Kidney epithelial cell (primary cell): Measurements from ENCODE around the gene SLC2A2. TPM values are rescaled to one million over a fixed set of nuclear protein-coding genes. Genes with fewer than 3 reads are reported as not detected.

Experiments
- DNase-seq: peaks from one replicate; pipeline ENCODE4 v3.0.0-alpha.2; 2010; ENCODE audit warnings: low read depth
- H3K27me3 ChIP-seq: 2 replicates; pipeline ENCODE4 v1.6.0; 2011; ENCODE audit warnings: low read length; ENCODE audit not compliant: control insufficient read depth, insufficient read depth
- H3K36me3 ChIP-seq: 2 replicates; pipeline ENCODE4 v1.5.1; 2011; ENCODE audit warnings: low read length; ENCODE audit not compliant: control insufficient read depth, insufficient read depth
- H3K4me3 ChIP-seq: 2 replicates; pipeline ENCODE4 v1.5.1; 2011; ENCODE audit warnings: low read depth, mild to moderate bottlenecking, control low read depth, low read length
- CTCF ChIP-seq: IDR thresholded peaks from 2 replicates; pipeline ENCODE4 v1.5.1; 2011; ENCODE audit warnings: mild to moderate bottlenecking, moderate library complexity, low read length, control low read depth, inconsistent platforms; ENCODE audit not compliant: insufficient read depth, poor library complexity, severe bottlenecking
- total RNA-seq: library from RNA; depleted of rRNA; stranded (reverse); fragments of >200 nt; gene quantifications from 2 replicates; pipeline ENCODE4 v1.2.3, GENCODE V29; 2015

The SLC2A2 gene
- total RNA-seq, 1 donor from 2014 or later: not detected

GRCh38 chr3:171061749-171062148 lies 35.2 kb upstream of the SLC2A2 start:
- no peak for TF ChIP-seq CTCF
- H3K27me3 ChIP-seq: no peaks in the 10 kb centered on the region
- no peaks in the 10 kb centered on the region for H3K36me3 ChIP-seq
- DNase-seq: no peak
- no peak overlapping the region for H3K4me3 ChIP-seq

GRCh38 chr3:171059978-171060377 lies 33.5 kb upstream of the SLC2A2 start:
- no peak overlapping the region for H3K4me3 ChIP-seq
- no peaks in the 10 kb centered on the region for H3K27me3 ChIP-seq
- TF ChIP-seq CTCF: no peak
- no peak for DNase-seq
- H3K36me3 ChIP-seq: no peaks in the 10 kb centered on the region

DNA sequence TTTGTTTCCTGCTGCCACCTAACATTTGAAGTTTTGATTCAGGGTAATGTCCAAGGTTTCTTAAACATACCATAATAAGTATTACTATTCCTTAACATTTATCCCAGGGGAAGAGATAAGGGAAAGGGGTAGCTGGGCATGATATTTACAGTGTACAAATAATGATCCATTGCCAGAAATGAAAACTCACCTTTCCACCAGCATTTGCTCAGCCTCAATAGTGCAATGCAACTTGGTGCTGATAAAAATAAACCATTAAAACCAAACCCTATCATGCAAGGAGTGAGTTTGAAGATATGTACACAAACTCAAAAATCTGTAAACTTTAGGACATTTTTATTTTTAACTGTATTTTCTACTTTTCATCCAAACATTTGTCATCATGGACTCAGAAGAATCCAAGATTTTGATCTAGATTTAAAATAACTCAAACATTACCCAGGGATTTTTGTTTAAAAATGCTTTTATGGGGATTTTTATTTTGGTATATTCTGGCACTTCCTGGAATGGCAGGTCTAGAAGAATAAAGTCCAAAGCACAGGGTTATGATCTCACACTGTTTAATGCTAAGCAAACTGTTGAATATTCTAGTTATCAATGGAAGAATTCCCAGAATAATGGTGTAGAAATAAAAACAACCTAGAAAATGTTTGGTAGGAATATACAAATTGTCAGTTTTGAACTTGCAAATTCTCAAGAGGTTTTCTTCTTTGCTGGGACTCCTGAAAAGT lies 32.5 kb upstream of the SLC2A2 start:
- no peaks in the 10 kb centered on the region for H3K27me3 ChIP-seq
- H3K36me3 ChIP-seq: no peaks in the 10 kb centered on the region
- DNase-seq: no peak
- TF ChIP-seq CTCF: no peak
- H3K4me3 ChIP-seq: no peak overlapping the region

- Histone ChIP-seq H3K36me3 (no peaks in the 10 kb centered on the region), H3K4me3 (no peak overlapping the region), H3K27me3 (no peaks in the 10 kb centered on the region)
- TF ChIP-seq CTCF: no peak
- no peak for DNase-seq
Measured at GRCh38 chr3:171058058-171058457, 31.5 kb upstream of the SLC2A2 start.

GRCh38 chr3:171057072-171057471 lies 30.6 kb upstream of the SLC2A2 start:
- no peak for DNase-seq
- H3K4me3 ChIP-seq: no peak overlapping the region

More at GRCh38 chr3:171057072-171057471, 30.6 kb upstream of the SLC2A2 start:
- Histone ChIP-seq H3K36me3 (no peaks in the 10 kb centered on the region), H3K27me3 (no peaks in the 10 kb centered on the region)
- no peak for TF ChIP-seq CTCF
